ENCODE measurements around the gene SUPT6H.

DNA sequence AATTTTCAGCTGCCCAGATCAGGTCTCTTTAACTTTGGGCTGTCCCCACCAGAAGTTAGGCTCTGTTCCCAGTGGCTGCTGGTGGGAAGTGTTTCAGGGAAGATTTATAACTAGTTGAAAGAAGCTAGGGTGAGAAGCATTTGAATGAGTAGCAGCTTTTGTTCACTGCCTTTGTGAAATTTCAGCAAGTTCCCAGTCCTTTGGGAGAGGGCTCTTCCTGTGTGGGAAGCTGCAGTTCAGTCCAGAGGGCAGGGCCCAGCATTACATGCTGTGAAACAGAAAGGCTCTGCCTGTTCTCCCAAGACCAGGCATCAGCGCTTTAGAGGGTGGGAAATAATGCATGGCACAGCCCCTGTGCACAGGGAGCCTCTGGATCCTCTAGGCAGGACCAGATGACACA, 31.9 kb downstream of the SUPT6H start:
- TF ChIP-seq FOXJ3 (CRISPR knock-in tag; IDR thresholded peaks at IDR 0.05) (no peak), POLR2AphosphoS5 (IDR thresholded peaks at IDR 0.05; ENCODE audit: low read depth, low read length) (no peak), EZH2phosphoT487 (IDR thresholded peaks at IDR 0.05; ENCODE audit: borderline replicate concordance, low read depth) (no peak), EP300 (IDR thresholded peaks at IDR 0.05; ENCODE audit: borderline replicate concordance in 1 of 2, low read depth in 1 of 2, low read length in 1 of 2) (no peak), RFX5 (IDR thresholded peaks at IDR 0.05; ENCODE audit: low read length) (no peak), GATA2 (CRISPR knock-in tag; IDR thresholded peaks at IDR 0.05) (no peak), SMC3 (IDR thresholded peaks at IDR 0.05; ENCODE audit: low read depth, low read length) (no peak), TCF12 (IDR thresholded peaks at IDR 0.05) (no peak), RCOR1 (IDR thresholded peaks at IDR 0.05; ENCODE audit: low read length) (no peak), YY1 (IDR thresholded peaks at IDR 0.05; ENCODE audit: low read depth) (no peak), RAD21 (IDR thresholded peaks at IDR 0.05; ENCODE audit: low read length) (no peak)
- TF ChIP-seq, protein P1, sequence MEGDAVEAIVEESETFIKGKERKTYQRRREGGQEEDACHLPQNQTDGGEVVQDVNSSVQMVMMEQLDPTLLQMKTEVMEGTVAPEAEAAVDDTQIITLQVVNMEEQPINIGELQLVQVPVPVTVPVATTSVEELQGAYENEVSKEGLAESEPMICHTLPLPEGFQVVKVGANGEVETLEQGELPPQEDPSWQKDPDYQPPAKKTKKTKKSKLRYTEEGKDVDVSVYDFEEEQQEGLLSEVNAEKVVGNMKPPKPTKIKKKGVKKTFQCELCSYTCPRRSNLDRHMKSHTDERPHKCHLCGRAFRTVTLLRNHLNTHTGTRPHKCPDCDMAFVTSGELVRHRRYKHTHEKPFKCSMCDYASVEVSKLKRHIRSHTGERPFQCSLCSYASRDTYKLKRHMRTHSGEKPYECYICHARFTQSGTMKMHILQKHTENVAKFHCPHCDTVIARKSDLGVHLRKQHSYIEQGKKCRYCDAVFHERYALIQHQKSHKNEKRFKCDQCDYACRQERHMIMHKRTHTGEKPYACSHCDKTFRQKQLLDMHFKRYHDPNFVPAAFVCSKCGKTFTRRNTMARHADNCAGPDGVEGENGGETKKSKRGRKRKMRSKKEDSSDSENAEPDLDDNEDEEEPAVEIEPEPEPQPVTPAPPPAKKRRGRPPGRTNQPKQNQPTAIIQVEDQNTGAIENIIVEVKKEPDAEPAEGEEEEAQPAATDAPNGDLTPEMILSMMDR (IDR thresholded peaks at IDR 0.05), result no peak
- TF ChIP-seq, protein P2, sequence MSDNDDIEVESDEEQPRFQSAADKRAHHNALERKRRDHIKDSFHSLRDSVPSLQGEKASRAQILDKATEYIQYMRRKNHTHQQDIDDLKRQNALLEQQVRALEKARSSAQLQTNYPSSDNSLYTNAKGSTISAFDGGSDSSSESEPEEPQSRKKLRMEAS (IDR thresholded peaks at IDR 0.05; ENCODE audit: low read depth), result no peak
